Measurements from ENCODE around the gene PARL. TPM values are rescaled to one million over a fixed set of nuclear protein-coding genes. Genes with fewer than 3 reads are reported as not detected.

PARL gene
- 33.5 TPM for total RNA-seq
- polyA plus RNA-seq, result 49.5 TPM

DNA sequence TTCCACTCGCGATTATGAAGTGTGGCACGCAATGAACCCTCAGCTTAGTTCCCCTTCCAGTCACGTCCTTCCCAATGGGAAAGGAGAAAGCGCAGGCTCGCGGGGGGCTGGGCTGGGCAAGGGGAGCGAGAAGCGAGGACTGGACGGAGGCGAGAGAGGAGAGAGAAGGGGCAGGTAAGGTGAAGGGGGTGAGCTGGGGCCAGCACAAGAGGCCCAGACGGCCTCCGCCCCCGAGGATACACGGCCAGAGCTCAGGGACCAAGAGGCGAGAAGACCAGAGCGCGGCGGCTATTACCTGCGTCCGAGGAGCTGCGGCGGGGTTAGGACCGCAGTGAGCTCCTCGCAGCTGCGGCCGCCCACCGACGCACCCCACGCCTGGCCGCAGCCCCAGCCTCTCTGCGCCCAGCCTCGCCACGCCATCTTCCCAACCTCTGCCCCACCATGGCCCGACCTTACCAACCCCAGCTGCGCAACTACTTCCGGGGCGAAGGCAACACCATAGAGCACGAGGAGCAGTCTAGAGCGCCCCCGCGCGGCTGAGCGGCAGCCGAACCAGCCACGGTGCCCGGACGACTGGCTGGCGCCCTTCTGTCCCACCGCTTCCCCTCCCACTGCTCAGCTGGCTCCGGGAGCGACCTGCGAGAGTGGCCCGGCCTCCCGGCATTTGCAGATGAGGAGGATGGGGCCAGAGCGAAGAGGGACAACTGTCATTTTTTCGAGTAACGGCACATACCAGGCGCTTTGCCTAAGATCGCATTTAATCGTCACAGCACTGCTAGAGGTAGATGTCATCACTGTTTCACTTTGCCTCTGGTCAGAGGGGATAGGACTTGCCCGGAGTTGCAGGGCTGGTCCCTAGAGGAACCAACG is at the start of gene PARL:
PARL (minus strand) TSS at position 454 of the 870 bp plus-strand sequence; CDS start at position 420, 34 bp downstream.
- H3K27ac ChIP-seq (ENCODE audit: low read depth), result peak within 1 kb of the TSS; percentile 66
- no peaks in the 10 kb centered on the region for H3K36me3 ChIP-seq (ENCODE audit: insufficient read depth)
- under 1% methylated on average over 63 of the region's 63 CpGs for WGBS
- H3K4me3 ChIP-seq (ENCODE audit: low read depth, low read length), result peak within 1 kb of the TSS; percentile 91
- H3K4me1 ChIP-seq (ENCODE audit: insufficient read depth), result peaks cover 3% of the 10 kb centered on the region
- DNase-seq (ENCODE audit: extremely low spot score), result peak; percentile 87

- no peak overlapping the region for H3K27ac ChIP-seq (ENCODE audit: low read depth)
These were observed 48.5 kb upstream of the PARL start for GRCh38 chr3:183933160-183933559.

DNA sequence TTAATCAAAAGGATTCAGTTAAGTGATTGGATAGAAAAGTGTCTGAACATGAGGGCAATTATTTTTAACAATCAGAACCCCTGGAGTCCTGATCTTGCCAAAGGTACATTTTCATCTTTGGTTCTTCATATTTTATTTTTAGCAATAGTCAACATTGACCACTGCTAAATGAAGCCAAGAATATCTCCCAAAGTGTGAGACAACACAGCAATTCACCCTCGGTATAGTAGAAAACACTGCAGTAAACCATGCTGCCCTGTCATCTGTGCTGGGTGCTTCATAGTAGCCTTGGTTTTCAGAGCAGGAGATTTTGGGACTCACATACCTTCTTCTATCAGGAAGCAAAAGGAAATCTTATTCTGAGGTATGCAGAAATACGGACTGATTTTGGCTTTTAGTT is 47.2 kb upstream of the PARL start:
- Histone ChIP-seq H3K27ac (ENCODE audit: low read depth) (no peak overlapping the region), H3K36me3 (ENCODE audit: insufficient read depth) (peaks cover 3% of the 10 kb centered on the region), H3K4me1 (ENCODE audit: insufficient read depth) (no peaks in the 10 kb centered on the region), H3K4me3 (ENCODE audit: low read depth, low read length) (no peak overlapping the region)
- WGBS, result 92% methylated on average over 2 of the region's 2 CpGs
- DNase-seq (ENCODE audit: extremely low spot score), result no peak

More at GRCh38 chr3:183933160-183933559, 48.5 kb upstream of the PARL start:
- peaks cover 3% of the 10 kb centered on the region for H3K36me3 ChIP-seq (ENCODE audit: insufficient read depth)
- DNase-seq (ENCODE audit: extremely low spot score), result no peak
- no peak overlapping the region for H3K4me3 ChIP-seq (ENCODE audit: low read depth, low read length)
- no peaks in the 10 kb centered on the region for H3K4me1 ChIP-seq (ENCODE audit: insufficient read depth)
- WGBS, result 91% methylated on average over 3 of the region's 3 CpGs

- no peak for DNase-seq (ENCODE audit: extremely low spot score)
- Histone ChIP-seq H3K4me3 (ENCODE audit: low read depth, low read length) (no peak overlapping the region), H3K36me3 (ENCODE audit: insufficient read depth) (peaks cover 3% of the 10 kb centered on the region), H3K4me1 (ENCODE audit: insufficient read depth) (no peaks in the 10 kb centered on the region), H3K27ac (ENCODE audit: low read depth) (no peak overlapping the region)
- WGBS, result 84% methylated on average over 10 of the region's 10 CpGs
These were observed 45.4 kb upstream of the PARL start for GRCh38 chr3:183930086-183930485.

- DNase-seq (ENCODE audit: extremely low spot score), result no peak
- 96% methylated on average over 3 of the region's 3 CpGs for WGBS
- H3K4me3 ChIP-seq (ENCODE audit: low read depth, low read length), result no peak overlapping the region
- H3K27ac ChIP-seq (ENCODE audit: low read depth), result no peak overlapping the region
- H3K36me3 ChIP-seq (ENCODE audit: insufficient read depth), result no peaks in the 10 kb centered on the region
- H3K4me1 ChIP-seq (ENCODE audit: insufficient read depth), result no peaks in the 10 kb centered on the region
These were observed 42.4 kb upstream of the PARL start for GRCh38 chr3:183927059-183927458.

GRCh38 chr3:183924956-183925355 is 40.3 kb upstream of the PARL start:
- no peaks in the 10 kb centered on the region for H3K36me3 ChIP-seq (ENCODE audit: insufficient read depth)
- H3K27ac ChIP-seq (ENCODE audit: low read depth), result no peak overlapping the region
- DNase-seq (ENCODE audit: extremely low spot score), result peak; percentile 26
- no peak overlapping the region for H3K4me3 ChIP-seq (ENCODE audit: low read depth, low read length)
- H3K4me1 ChIP-seq (ENCODE audit: insufficient read depth), result no peaks in the 10 kb centered on the region
- WGBS, result 89% methylated on average over 7 of the region's 7 CpGs

GRCh38 chr3:183924543-183924942 is 39.9 kb upstream of the PARL start:
- no peaks in the 10 kb centered on the region for H3K4me1 ChIP-seq (ENCODE audit: insufficient read depth)
- no peaks in the 10 kb centered on the region for H3K36me3 ChIP-seq (ENCODE audit: insufficient read depth)
- 92% methylated on average over 3 of the region's 3 CpGs for WGBS
- H3K4me3 ChIP-seq (ENCODE audit: low read depth, low read length), result no peak overlapping the region
- DNase-seq (ENCODE audit: extremely low spot score), result no peak
- H3K27ac ChIP-seq (ENCODE audit: low read depth), result no peak overlapping the region

GRCh38 chr3:183922421-183922820 is 37.7 kb upstream of the PARL start:
- Histone ChIP-seq H3K27ac (ENCODE audit: low read depth) (no peak overlapping the region), H3K4me1 (ENCODE audit: insufficient read depth) (no peaks in the 10 kb centered on the region), H3K4me3 (ENCODE audit: low read depth, low read length) (no peak overlapping the region), H3K36me3 (ENCODE audit: insufficient read depth) (no peaks in the 10 kb centered on the region)
- 96% methylated on average over 4 of the region's 4 CpGs for WGBS
- no peak for DNase-seq (ENCODE audit: extremely low spot score)

DNA sequence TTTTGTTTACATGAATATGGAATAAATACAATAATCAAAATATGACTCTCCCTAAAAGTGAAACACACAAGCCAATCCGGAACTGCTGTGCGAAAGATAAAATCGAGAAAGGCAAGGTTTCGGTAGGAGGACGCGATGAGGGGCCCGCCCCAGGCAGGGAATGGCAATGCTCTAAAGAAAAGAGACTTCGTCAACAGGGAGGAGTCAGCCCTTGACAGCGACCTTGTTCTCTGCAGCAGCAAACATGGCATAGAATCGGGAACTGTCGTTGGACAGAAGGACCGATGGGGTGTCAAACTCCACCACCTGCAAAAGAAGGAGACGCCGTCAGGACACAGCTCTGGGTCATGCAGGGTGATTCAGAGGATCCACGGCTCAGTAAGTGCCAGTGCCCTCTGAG is 36.4 kb upstream of the PARL start:
- Histone ChIP-seq H3K4me1 (ENCODE audit: insufficient read depth) (no peaks in the 10 kb centered on the region), H3K36me3 (ENCODE audit: insufficient read depth) (no peaks in the 10 kb centered on the region), H3K27ac (ENCODE audit: low read depth) (no peak overlapping the region), H3K4me3 (ENCODE audit: low read depth, low read length) (no peak overlapping the region)
- DNase-seq (ENCODE audit: extremely low spot score), result no peak
- WGBS, result 91% methylated on average over 15 of the region's 15 CpGs

GRCh38 chr3:183920416-183920815 is 35.7 kb upstream of the PARL start:
- no peak for DNase-seq (ENCODE audit: extremely low spot score)
- H3K4me3 ChIP-seq (ENCODE audit: low read depth, low read length), result no peak overlapping the region
- H3K27ac ChIP-seq (ENCODE audit: low read depth), result no peak overlapping the region
- H3K36me3 ChIP-seq (ENCODE audit: insufficient read depth), result no peaks in the 10 kb centered on the region
- H3K4me1 ChIP-seq (ENCODE audit: insufficient read depth), result no peaks in the 10 kb centered on the region
- WGBS, result 89% methylated on average over 14 of the region's 14 CpGs

GRCh38 chr3:183918178-183918577 is 33.5 kb upstream of the PARL start:
- WGBS, result 80% methylated on average over 2 of the region's 2 CpGs
- Histone ChIP-seq H3K4me1 (ENCODE audit: insufficient read depth) (no peaks in the 10 kb centered on the region), H3K4me3 (ENCODE audit: low read depth, low read length) (no peak overlapping the region), H3K36me3 (ENCODE audit: insufficient read depth) (no peaks in the 10 kb centered on the region), H3K27ac (ENCODE audit: low read depth) (no peak overlapping the region)
- no peak for DNase-seq (ENCODE audit: extremely low spot score)

DNA sequence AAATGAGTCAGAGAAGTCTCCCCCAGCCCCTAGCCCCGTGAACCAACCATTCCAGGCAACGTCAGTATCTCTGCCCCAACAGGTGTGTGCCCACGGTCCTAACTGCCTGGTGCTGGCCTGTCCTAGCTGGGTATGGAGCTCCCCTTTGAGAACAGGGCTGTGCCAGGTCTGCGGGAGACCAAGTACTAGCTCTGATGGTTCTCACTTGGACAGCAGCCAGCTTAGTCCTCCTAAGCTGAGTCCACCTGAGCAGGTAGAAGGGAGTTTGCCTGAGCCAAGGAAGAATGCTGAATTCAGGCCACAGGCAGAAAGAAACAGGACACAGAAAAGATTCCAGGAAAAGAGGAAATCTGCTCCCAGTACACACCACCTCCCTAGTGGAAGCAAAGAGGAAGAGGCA is 33.1 kb upstream of the PARL start:
- WGBS, result 87% methylated on average over 4 of the region's 4 CpGs
- H3K4me3 ChIP-seq (ENCODE audit: low read depth, low read length), result no peak overlapping the region
- no peak overlapping the region for H3K27ac ChIP-seq (ENCODE audit: low read depth)
- no peak for DNase-seq (ENCODE audit: extremely low spot score)
- H3K4me1 ChIP-seq (ENCODE audit: insufficient read depth), result no peaks in the 10 kb centered on the region
- no peaks in the 10 kb centered on the region for H3K36me3 ChIP-seq (ENCODE audit: insufficient read depth)

DNA sequence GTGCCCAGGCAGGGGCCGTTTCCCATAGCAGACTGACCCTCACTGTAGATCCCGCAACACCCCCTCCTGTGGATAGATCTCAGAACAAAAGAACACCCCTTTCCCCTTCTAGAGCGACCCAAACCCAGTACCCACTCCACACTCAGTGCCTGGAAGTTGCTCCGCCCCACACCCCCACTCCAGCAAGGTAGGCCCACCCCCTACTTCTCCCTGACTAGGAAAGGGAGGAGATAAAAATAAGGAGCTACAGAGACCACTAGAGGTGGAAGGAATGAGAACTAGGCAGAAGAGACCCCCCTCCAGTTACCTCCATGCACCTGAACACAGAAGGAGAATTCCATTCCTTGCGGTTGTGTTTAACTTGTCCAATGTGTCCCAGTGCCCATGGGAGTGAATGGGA is 30.2 kb upstream of the PARL start:
- no peak for DNase-seq (ENCODE audit: extremely low spot score)

GRCh38 chr3:183913580-183913920 is 28.9 kb upstream of the PARL start:
- H3K27ac ChIP-seq (ENCODE audit: low read depth), result peak overlapping the region; percentile 65
- no peak overlapping the region for H3K4me3 ChIP-seq (ENCODE audit: low read depth, low read length)
- 84% methylated on average over 9 of the region's 9 CpGs for WGBS
- no peaks in the 10 kb centered on the region for H3K36me3 ChIP-seq (ENCODE audit: insufficient read depth)
- no peaks in the 10 kb centered on the region for H3K4me1 ChIP-seq (ENCODE audit: insufficient read depth)
- no peak for DNase-seq (ENCODE audit: extremely low spot score)

More for the DNA sequence above, 30.2 kb upstream of the PARL start:
- 86% methylated on average over 5 of the region's 5 CpGs for WGBS
- Histone ChIP-seq H3K27ac (ENCODE audit: low read depth) (no peak overlapping the region), H3K36me3 (ENCODE audit: insufficient read depth) (no peaks in the 10 kb centered on the region), H3K4me1 (ENCODE audit: insufficient read depth) (no peaks in the 10 kb centered on the region), H3K4me3 (ENCODE audit: low read depth, low read length) (no peak overlapping the region)
